Heart right ventricle (tissue), 16 donors: ENCODE results near the gene PLEKHG3. TPM values are rescaled to one million over a fixed set of nuclear protein-coding genes. Genes with fewer than 3 reads are reported as not detected.

Experiments used
- ATAC-seq, 8 donors: fragments of 200-7000 bp; cut with Tn5 transposase; one replicate each; pipeline ENCODE4 v1.9.1; 2020; ENCODE audit warnings: mild to moderate bottlenecking in 8 of 8, moderate library complexity in 8 of 8, moderate number of reproducible peaks in 1 of 8
- DNase-seq, 2 donors: peaks; one replicate each; pipeline ENCODE4 v3.0.0-alpha.2; 2020
- H3K27ac ChIP-seq, 10 donors: fragments of 200-600 bp; sonication (generic) in 2 of 10; one replicate each; pipeline versions ENCODE4 v1.5.0 to v1.8.0; 2020 to 2022; ENCODE audit warnings: mild to moderate bottlenecking in 3 of 10
- H3K27me3 ChIP-seq, 7 donors: fragments of 200-600 bp; one replicate each; pipeline ENCODE4 v1.8.0; 2021 to 2022; ENCODE audit warnings: mild to moderate bottlenecking in 2 of 7
- H3K36me3 ChIP-seq, 9 donors: fragments of 200-600 bp; sonication (generic) in 1 of 9; one replicate each; pipeline versions ENCODE4 v1.5.0 to v1.8.0; 2020 to 2022; ENCODE audit warnings: mild to moderate bottlenecking in 2 of 9
- H3K4me1 ChIP-seq, 9 donors: fragments of 200-600 bp; sonication (generic) in 1 of 9; one replicate each; pipeline versions ENCODE4 v1.5.0 to v1.8.0; 2020 to 2022; ENCODE audit warnings: mild to moderate bottlenecking in 4 of 9
- H3K4me3 ChIP-seq, 10 donors: fragments of 200-600 bp; sonication (generic) in 2 of 10; one replicate each; pipeline versions ENCODE4 v1.5.0 to v1.8.0; 2020 to 2022; ENCODE audit warnings: mild to moderate bottlenecking in 7 of 10, moderate library complexity in 2 of 10
- H3K9me3 ChIP-seq, 11 donors: fragments of 200-600 bp in 10 of 11; sonication (generic) in 2 of 11; one replicate each; pipeline versions ENCODE4 v1.5.0 to v1.8.0; 2013 to 2022; ENCODE audit warnings: mild to moderate bottlenecking in 2 of 11, control low read depth in 1 of 11, moderate library complexity in 1 of 11
- WGBS, 2 donors: extraction: QIAGEN DNeasy Blood & Tissue Kit; methylation state at CpG; one replicate each; pipeline ENCODE4 v1.1.7; 2013; ENCODE audit warnings: inconsistent platforms in 1 of 2; 5-methylcytosine and 5-hydroxymethylcytosine counted together
- intact Hi-C, 10 donors: fragments of 100-400 bp; cut with DNase I; formaldehyde crosslinking; loops; one replicate each; pipeline versions ENCODE4 v1.11.1 to v1.14.2; 2022
- polyA plus RNA-seq, 2 donors: library from polyadenylated mRNA; stranded (reverse); fragments of 200-250 nt; gene quantifications; one replicate each; pipeline ENCODE4 v1.2.3, GENCODE V29; 2013
- total RNA-seq, 10 donors: library from RNA; stranded (reverse); fragmentation: NEBNext Ultra II Directional in 3 of 10; extraction: Animal tissue kit (Norgen Biotek cat#: 25700) in 3 of 10; gene quantifications; one replicate each; pipeline versions ENCODE4 v1.2.1 to v1.2.4, GENCODE V29; 2021 to 2023
- TF ChIP-seq, protein P1 (sequence below), 9 donors: fragments of 200-600 bp; sonication (generic) in 2 of 9; IDR thresholded peaks; one replicate each; pipeline versions ENCODE4 v1.5.0 to v1.8.0; 2021 to 2022; ENCODE audit warnings: antibody characterized with exemption in 9 of 9, mild to moderate bottlenecking in 5 of 9, moderate library complexity in 1 of 9
- donor health status: Arrhythmogenic right ventricular cardiomyopathy.
- donor health status: ischemic (EF 13 %, LVEDD 7.1; RV severe dilation, severe dysfunction).
- donor health status: healthy with polysubstance abuse.
- donor health status: DM: no; HTN: yes; CAD: no.
- donor health status: DM: no; HTN: no; CAD: no.
- donor health status: ischemic (EF 25% LVEDD 6.9; RV normal size, moderate dysfunction).
- donor health status: ischemic (EF 25% LVEDD 5.7; RV mildly dilated, moderate dysfunction).
- donor health status: healthy.
- donor health status: DM: yes; HTN: yes; CAD: no.
- donor health status: Ischemic cardiomyopathy.
- donor health status: ischemic (EF 35%, LVEDD 5.7; RV mildly dilated, moderate dysfunction).
- donor health status: nonischemic (EF 11% LVEDD 7.7; RV severe dilation, severe dysfunction).
- donor health status: DM: yes; HTN: yes; CAD: no.
- donor health status: PGD.
- donor health status: ischemic (EF 29% LVEDD 5.4; RV normal size, mild dysfunction).
- donor health status: nonischemic (EF 23%, LVEDD 6.1; RV moderate dilation, normal function).

The PLEKHG3 gene
- total and polyA plus RNA-seq, 12 donors: 5.0 to 25.5 (median 15.4) TPM

DNA sequence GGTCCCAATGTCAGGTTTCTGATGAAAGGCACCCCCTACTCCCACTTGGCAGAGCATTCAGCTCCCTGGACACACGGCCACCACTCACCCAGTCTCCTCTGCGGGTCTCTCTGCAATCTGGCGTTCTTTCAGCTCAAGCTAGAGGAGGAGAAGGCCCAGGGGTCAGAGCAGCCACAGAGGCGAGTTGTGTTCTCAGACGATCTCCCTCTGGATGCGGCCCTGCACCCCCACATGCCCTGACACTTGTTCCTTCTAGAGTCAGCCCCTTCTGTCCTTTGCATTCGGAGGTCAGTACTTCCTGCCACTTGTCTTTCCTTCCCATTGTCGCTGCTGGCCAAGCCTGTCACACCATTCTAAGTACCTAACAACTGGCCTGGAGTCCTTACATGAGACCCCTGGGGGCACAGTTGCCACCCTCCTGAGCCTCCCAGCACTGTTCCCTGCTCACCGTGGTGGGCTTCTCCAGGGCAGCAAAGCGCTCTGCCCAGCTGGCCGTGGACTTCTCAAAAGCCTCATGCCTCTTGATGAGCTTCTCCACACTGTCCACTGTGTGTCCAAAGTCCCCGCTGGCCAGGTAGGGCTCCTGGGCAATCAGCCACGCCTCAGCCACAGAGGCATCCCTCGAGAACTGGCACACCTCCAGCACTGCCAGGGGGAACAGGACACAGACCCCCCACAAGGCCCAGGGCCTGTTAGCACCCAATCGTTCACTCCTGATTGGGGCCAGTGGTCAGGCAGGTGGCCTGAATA, 63.2 kb downstream of the PLEKHG3 start:
- Histone ChIP-seq H3K27me3 (no peaks in the 10 kb centered on the region), H3K9me3 (no peaks in the 10 kb centered on the region), H3K4me1 (peaks cover 10 to 26% (median 20%) of the 10 kb centered on the region in 9 donors), H3K4me3 (no peak overlapping the region), H3K36me3 (peaks cover 0 to 54% (median 0%) of the 10 kb centered on the region in 9 donors), H3K27ac (no peak overlapping the region)
- WGBS, 2 donors: 67 to 72% methylated on average over 15 of the region's 15 CpGs
- ATAC-seq: no peak
- DNase-seq: no peak
- TF ChIP-seq, protein P1, sequence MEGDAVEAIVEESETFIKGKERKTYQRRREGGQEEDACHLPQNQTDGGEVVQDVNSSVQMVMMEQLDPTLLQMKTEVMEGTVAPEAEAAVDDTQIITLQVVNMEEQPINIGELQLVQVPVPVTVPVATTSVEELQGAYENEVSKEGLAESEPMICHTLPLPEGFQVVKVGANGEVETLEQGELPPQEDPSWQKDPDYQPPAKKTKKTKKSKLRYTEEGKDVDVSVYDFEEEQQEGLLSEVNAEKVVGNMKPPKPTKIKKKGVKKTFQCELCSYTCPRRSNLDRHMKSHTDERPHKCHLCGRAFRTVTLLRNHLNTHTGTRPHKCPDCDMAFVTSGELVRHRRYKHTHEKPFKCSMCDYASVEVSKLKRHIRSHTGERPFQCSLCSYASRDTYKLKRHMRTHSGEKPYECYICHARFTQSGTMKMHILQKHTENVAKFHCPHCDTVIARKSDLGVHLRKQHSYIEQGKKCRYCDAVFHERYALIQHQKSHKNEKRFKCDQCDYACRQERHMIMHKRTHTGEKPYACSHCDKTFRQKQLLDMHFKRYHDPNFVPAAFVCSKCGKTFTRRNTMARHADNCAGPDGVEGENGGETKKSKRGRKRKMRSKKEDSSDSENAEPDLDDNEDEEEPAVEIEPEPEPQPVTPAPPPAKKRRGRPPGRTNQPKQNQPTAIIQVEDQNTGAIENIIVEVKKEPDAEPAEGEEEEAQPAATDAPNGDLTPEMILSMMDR (IDR thresholded peaks at IDR 0.05): no peak
- intact Hi-C loops: loop anchor here in 1 of 10 donors (5.0 kb wide), 1 partner anchor 95 kb away; no protein-coding TSS in a partner anchor

DNA sequence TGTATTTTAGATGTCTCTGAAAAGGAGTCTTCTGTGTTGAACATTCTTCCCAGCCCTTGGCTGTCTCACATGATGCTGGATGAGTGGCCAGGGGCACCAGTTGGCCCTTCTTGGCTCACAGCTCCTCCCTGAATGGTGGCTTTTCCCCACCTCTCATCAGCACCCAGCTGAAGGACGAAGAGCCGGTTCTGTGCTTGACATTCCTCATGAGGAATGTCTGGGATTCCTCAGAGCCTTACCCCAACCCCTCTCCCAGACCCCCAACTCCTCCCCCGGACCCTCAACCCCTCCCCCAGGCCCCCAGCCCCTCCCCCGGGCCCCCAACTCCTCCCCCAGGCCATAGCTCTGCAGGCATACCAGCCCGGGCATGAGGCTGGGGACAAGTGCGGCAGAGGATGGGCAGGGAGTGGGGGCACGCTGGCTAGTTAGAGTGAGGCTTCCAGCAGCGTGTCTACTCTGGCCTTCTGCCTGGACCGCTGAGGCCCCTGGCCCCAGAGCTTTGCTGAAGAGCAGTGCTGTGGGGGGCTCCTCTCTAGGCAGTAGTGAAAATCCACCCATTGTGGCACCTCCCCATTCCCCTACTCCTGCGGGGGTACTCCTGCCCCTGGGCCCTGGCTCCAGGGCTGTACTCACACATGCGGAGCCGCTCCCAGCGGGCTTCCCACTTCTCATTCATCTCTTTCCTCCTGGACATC, 64.3 kb downstream of the PLEKHG3 start:
- DNase-seq (no peak), ATAC-seq (no peak)
- 61 to 71% methylated on average over 11 to 13 of the region's 13 CpGs for WGBS, 2 donors
- intact Hi-C loops: loop anchor here in 1 of 10 donors (5.0 kb wide), 1 partner anchor 96 kb away; no protein-coding TSS in a partner anchor
- TF ChIP-seq, protein P1 (IDR thresholded peaks at IDR 0.05): no peak
- peaks cover 0 to 15% (median 9%) of the 10 kb centered on the region in 9 donors for H3K4me1 ChIP-seq
- no peak overlapping the region for H3K4me3 ChIP-seq
- H3K27ac ChIP-seq: no peak overlapping the region
- H3K27me3 ChIP-seq: no peaks in the 10 kb centered on the region
- peaks cover 0 to 66% (median 0%) of the 10 kb centered on the region in 9 donors for H3K36me3 ChIP-seq
- H3K9me3 ChIP-seq: no peaks in the 10 kb centered on the region

DNA sequence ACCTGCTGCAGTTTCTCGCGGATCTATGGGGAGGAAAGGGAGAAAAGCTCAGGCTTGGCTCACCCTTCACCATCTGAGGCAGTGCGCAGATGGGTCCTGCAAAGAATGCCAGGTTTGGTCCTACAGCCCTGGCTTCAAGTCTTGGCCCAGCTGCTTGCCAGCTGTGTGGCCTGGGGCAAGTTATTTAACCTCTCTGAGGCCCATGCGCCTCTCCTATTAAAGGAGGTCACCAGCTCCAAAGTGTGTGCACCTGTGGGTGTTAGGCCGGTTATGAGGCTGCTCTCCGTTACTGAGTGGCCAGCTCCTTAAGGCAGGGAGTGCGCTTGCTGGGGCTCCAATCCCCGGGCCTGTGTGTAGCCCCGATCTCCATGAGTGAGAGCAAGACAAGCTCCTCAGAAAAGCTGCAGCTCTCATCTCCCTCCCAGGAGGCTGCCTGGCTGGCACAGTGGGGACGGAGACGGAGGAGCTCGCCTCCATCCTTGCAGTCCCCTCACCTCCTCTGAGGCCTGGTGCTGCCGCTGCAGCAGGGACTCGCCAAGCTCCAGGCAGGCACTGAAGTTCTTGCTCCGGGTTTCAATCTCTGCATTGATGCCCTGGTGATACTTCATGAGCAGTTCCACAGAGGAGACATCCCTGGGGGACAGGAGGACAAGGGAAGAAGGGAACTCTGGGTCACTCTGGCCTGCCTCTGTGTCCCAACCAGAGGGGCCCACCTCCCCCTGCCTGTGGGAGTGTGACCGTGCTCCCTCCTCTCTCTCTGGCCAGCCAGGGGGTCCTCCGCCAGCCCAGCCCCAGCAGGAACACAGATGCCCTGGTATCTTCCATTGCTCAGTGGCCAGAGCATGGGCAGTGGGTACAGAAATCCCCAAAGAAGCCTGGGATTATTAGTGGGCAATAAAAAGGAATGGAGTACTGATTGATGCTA, 65.1 kb downstream of the PLEKHG3 start:
- H3K4me1 ChIP-seq: peaks cover 0 to 7% (median 3%) of the 10 kb centered on the region in 9 donors
- peaks cover 0 to 71% (median 0%) of the 10 kb centered on the region in 9 donors for H3K36me3 ChIP-seq
- H3K27me3 ChIP-seq: no peaks in the 10 kb centered on the region
- WGBS, 2 donors: 89 to 92% methylated on average over 17 of the region's 17 CpGs
- TF ChIP-seq, protein P1 (IDR thresholded peaks at IDR 0.05): no peak
- no peak overlapping the region for H3K4me3 ChIP-seq
- ATAC-seq (no peak), DNase-seq (no peak)
- H3K27ac ChIP-seq: no peak overlapping the region
- H3K9me3 ChIP-seq: no peaks in the 10 kb centered on the region
- intact Hi-C loops: loop anchor here in 2 of 10 donors (5.0 to 10.0 kb wide), 2 partner anchors 97 to 225 kb away; partner anchors contain the start of genes HSPA2 (in 1 of the 2) and PPP1R36 (in 1 of the 2)
